Hematopoietic multipotent progenitor cell treated with erythropoietin and hydrocortisone succinate and interleukin-3 and kit ligand, for 17 days (in vitro differentiated cells): ENCODE results near the gene EDDM3A.

Experiments used
- DNase-seq: peaks from one replicate; pipeline ENCODE4 v3.0.0-alpha.2; 2015; ENCODE audit warnings: low spot score

EDDM3A gene

DNA sequence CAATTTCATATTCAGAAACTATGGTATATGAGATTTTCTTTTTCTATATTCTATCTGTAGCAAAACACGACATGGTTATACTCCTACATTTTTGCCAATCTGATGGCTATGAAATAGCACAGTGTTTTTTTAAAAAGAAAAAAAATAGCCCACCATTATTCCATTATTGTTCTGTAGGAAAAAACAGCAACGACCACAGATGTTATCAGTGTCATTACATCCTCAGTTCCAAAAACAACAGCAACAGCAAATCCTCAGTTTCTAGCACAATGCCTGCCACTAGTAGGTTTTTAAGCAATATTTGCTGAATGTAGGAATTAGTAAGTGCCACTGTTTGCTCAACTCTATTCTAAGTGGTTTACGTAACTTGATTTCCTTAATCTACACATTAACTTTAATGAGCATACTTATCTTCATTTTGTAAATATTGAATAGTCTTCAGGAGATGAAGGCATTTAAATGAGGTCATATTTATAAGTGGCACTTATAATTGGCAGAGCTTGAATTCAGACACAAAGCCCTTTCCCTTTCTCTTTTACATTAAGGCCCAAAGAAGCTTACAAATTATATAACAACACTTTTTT, 43.6 kb downstream of the EDDM3A start:
- DNase-seq: no peak

DNA sequence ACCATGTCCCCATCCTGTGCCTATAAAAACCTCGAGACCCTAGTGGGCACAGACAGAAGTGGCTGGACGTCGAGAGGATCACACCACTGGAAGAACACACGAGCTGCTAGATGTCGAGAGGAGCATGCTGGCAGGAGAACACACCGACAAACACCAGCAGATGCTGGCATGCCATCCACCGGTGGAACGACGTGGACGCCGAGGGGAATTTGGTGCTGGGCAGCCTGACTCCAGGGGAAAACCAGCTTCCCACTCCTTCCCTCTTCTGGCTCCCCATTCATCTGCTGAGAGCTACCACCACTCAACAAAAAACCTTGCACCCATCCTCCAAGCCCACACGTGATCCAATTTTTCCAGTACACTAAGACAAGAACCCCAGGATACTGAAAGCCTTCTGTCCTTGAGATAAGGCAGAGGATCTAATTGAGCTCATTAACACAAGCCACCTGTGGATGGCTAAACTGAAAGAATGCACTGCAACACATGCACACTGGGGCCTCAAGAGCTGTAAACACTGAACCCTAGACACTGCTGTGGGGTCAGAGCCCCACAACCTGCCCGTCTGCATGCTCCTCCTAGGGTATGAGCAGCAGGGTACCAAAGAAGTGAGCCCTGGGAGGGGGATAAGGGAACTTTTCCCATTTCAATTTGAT, 44.9 kb downstream of the EDDM3A start:
- no peak for DNase-seq

DNA sequence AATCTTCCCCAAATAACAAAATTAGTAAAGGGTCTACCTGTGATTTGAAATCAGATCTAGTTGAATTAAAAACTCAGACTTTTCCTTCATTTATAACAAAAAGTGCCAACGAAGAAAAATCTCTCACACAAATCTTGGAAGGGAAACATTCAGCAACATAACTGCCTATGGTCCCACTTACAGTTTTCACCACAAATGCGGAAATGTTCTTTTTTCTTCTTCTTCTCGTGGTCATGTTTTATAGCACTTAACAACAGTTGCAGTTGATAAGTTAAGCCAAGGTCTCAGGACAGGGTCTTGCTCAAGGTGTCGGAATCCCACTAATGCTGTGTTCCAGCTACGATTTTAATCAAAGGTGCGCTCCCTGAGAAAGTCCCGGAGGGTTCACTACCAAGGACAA, 45.5 kb downstream of the EDDM3A start:
- DNase-seq: no peak

DNA sequence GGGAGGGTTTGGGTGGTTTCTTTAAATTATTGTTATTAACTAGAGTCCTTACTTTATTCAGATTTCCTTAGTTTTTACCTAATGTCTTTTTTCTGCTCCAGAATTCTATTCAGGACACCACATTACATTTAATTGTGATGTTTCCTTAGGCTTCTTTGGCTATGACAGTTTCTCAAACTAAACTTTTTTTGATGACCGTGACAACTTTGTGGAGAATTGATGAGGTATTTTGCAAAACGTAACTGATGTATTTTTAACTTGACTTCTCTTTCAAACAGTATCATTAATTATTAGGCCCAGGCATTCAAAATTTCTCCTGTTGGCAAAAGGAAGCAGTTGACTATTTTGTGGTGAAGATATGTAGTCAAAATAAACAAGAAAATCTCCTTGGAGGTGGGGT, 45.9 kb downstream of the EDDM3A start:
- no peak for DNase-seq

- DNase-seq: no peak
Measured at GRCh38 chr14:20792556-20792955, 46.9 kb downstream of the EDDM3A start.

DNA sequence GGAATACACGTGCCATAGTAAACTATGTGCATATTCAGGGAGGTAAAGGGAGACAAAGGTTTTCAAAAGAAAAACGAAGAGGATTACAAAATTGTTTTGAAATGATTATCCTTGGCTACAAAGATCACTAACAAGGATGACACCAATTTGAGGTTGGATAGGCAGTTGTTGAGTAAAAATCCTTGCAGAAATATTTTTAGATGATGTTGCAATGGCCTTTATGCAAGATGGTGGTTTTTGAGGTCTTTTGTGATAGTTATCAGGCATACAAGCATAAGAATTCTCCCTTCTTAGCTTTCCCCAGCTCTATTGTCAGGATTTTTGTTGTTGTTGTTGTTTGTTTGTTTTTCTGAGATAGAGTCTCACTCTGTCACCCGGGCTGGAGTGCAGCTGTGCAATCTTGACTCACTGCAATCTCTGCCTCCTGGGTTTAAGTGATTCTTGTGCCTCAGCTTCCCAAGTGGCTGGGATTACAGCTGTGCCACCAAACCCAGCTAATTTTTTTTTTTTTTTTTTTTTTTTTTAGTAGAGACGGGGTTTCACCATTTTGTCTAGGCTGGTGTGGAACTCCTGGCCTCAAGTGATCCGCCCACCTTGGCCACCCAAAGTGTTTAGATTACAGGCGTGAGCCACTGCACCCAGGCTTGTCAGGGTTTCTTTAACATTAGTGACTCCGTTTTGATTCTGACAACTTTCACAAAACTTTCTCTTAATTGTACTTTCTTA, 49.1 kb downstream of the EDDM3A start:
- DNase-seq: no peak

GRCh38 chr14:20797164-20797563, 51.5 kb downstream of the EDDM3A start:
- DNase-seq: no peak
